ENCODE results near the gene GABBR2.
"Not testable (repeated sequence)": the region's sequence is repeated elsewhere in the genome, so short reads cannot be mapped to it uniquely, and the experiment has no call there.

Gene GABBR2

GRCh38 chr9:98591696-98592095 lies 117.0 kb downstream of the GABBR2 start:
- ATAC-seq = no peak

- no peak for ATAC-seq
Observed at GRCh38 chr9:98590101-98590500, 118.6 kb downstream of the GABBR2 start.

- no peak for ATAC-seq
Observed at GRCh38 chr9:98589102-98589501, 119.6 kb downstream of the GABBR2 start.

GRCh38 chr9:98584853-98585438 lies 123.8 kb downstream of the GABBR2 start:
- ATAC-seq = not testable (repeated sequence)

- ATAC-seq = no peak
Observed at GRCh38 chr9:98584059-98584458, 124.7 kb downstream of the GABBR2 start.

- ATAC-seq = no peak
Observed at GRCh38 chr9:98583417-98583816, 125.3 kb downstream of the GABBR2 start.

GRCh38 chr9:98580956-98581355 lies 127.8 kb downstream of the GABBR2 start:
- no peak for ATAC-seq

GRCh38 chr9:98579700-98580099 lies 129.0 kb downstream of the GABBR2 start:
- no peak for ATAC-seq

GRCh38 chr9:98577446-98577845 lies 131.3 kb downstream of the GABBR2 start:
- ATAC-seq = no peak

GRCh38 chr9:98576859-98577258 lies 131.9 kb downstream of the GABBR2 start:
- no peak for ATAC-seq

GRCh38 chr9:98576354-98576753 lies 132.4 kb downstream of the GABBR2 start:
- ATAC-seq = no peak

GRCh38 chr9:98575379-98576346 lies 133.1 kb downstream of the GABBR2 start:
- peak; percentile 19 to 23 for ATAC-seq

- ATAC-seq = no peak
Observed at GRCh38 chr9:98573749-98574278, 134.9 kb downstream of the GABBR2 start.

- no peak for ATAC-seq
Observed at GRCh38 chr9:98572796-98573195, 135.9 kb downstream of the GABBR2 start.

GRCh38 chr9:98572054-98572627 lies 136.6 kb downstream of the GABBR2 start:
- no peak for ATAC-seq

GRCh38 chr9:98571643-98572042 lies 137.1 kb downstream of the GABBR2 start:
- ATAC-seq = no peak

- no peak for ATAC-seq
Observed at GRCh38 chr9:98570663-98571440, 137.9 kb downstream of the GABBR2 start.

GRCh38 chr9:98570055-98570454 lies 138.7 kb downstream of the GABBR2 start:
- no peak for ATAC-seq

- no peak for ATAC-seq
Observed at GRCh38 chr9:98569491-98569890, 139.2 kb downstream of the GABBR2 start.

GRCh38 chr9:98568909-98569469 lies 139.7 kb downstream of the GABBR2 start:
- no peak for ATAC-seq

- no peak for ATAC-seq
Observed at GRCh38 chr9:98568234-98568908, 140.4 kb downstream of the GABBR2 start.
